NT2/D1 (cell line): ENCODE measurements around the gene KCNK16.

ENCODE experiments used
- DNase-seq: peaks from one replicate; pipeline ENCODE4 v3.0.0-alpha.2; 2011; ENCODE audit warnings: low read depth, low spot score
- H3K27me3 ChIP-seq: 2 replicates; pipeline ENCODE4 v1.6.0; 2011; ENCODE audit warnings: mild to moderate bottlenecking; ENCODE audit not compliant: insufficient read length, insufficient read depth
- H3K36me3 ChIP-seq: 2 replicates; pipeline ENCODE4 v1.6.1; 2011; ENCODE audit warnings: mild to moderate bottlenecking, low read length, mixed read lengths; ENCODE audit not compliant: insufficient read depth, insufficient read length
- H3K4me1 ChIP-seq: 2 replicates; pipeline ENCODE4 v1.5.1; 2011; ENCODE audit not compliant: insufficient read depth, insufficient read length
- H3K4me3 ChIP-seq: 2 replicates; pipeline ENCODE4 v1.5.1; 2011; ENCODE audit warnings: low read depth; ENCODE audit not compliant: insufficient read length
- H3K9ac ChIP-seq: 2 replicates; pipeline ENCODE4 v1.6.0; 2011; ENCODE audit warnings: low read depth; ENCODE audit not compliant: insufficient read length
- H3K9me3 ChIP-seq: 2 replicates; pipeline ENCODE4 v1.5.1; 2011; ENCODE audit warnings: mild to moderate bottlenecking, low read length; ENCODE audit not compliant: insufficient read depth
- SUZ12 ChIP-seq: IDR thresholded peaks from 2 replicates; pipeline ENCODE4 v1.6.1; 2011; ENCODE audit not compliant: insufficient read length, insufficient read depth; ENCODE audit errors: extremely low read depth
- YY1 ChIP-seq: IDR thresholded peaks from 2 replicates; pipeline ENCODE4 v1.6.1; 2011; ENCODE audit not compliant: insufficient read length, insufficient read depth
- ZNF274 ChIP-seq: IDR thresholded peaks from 2 replicates; pipeline ENCODE4 v1.6.1; 2011; ENCODE audit warnings: mild to moderate bottlenecking, low read depth, low read length

Gene KCNK16

GRCh38 chr6:39322306-39322850 is at the start of gene KCNK16:
TSS of gene KCNK16 (minus strand) at chr6:39322702. CDS start at chr6:39322540, 162 bp downstream.
- no peak for DNase-seq
- Histone ChIP-seq H3K36me3 (no peaks in the 10 kb centered on the region), H3K4me1 (peaks cover 5% of the 10 kb centered on the region), H3K9me3 (no peaks in the 10 kb centered on the region), H3K4me3 (no peak within 1 kb of the TSS), H3K9ac (no peak within 1 kb of the TSS), H3K27me3 (peaks cover 3% of the 10 kb centered on the region)
- TF ChIP-seq SUZ12 (no peak), ZNF274 (no peak), YY1 (no peak)

DNA sequence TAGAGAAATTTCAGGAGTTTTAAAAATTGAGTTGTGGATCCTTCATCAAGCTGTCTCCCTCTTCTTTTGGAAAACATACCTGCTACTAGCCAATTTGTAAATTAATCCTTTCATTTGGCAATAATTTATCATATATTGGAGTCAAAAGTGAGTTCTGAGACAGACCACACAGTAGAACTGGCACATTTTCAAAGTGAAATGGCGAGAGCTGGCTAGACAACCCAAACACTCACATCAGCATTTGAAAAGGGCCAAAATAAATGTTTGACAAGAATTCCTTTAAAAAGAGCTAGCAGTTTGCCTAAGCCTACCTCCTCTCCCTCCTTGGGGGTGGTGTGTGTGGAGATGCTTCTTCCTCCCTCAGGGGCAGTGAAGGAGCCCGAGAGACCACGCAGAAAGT is 47.9 kb upstream of the KCNK16 start:
- H3K36me3 ChIP-seq, result no peaks in the 10 kb centered on the region
- TF ChIP-seq YY1 (no peak), ZNF274 (no peak), SUZ12 (no peak)
- no peaks in the 10 kb centered on the region for H3K4me1 ChIP-seq
- no peak for DNase-seq
- H3K4me3 ChIP-seq, result no peak overlapping the region
- H3K9me3 ChIP-seq, result no peaks in the 10 kb centered on the region; the same call in 1 of the 2 replicates
- no peak overlapping the region for H3K9ac ChIP-seq
- no peaks in the 10 kb centered on the region for H3K27me3 ChIP-seq

DNA sequence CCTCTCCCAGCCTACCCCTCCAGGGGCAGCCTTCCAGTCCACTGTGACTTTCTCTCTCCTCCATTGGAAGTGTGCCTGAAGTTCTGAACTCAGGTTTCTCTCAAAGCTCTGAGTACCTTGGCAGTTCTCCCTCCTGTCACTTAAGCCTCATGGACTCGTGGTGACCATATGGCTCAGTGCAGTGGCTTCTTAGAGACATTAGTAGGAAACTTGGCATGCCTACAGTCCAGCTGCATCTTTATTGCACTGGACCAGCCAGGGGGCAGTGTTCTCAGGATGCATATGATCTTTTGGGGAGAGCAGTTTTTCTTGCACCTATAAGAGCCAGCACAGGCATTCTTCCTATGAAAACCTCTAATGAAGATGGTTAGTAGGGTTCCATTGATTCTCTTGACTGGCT is 47.5 kb upstream of the KCNK16 start:
- no peaks in the 10 kb centered on the region; the same call in 1 of the 2 replicates for H3K9me3 ChIP-seq
- H3K9ac ChIP-seq, result no peak overlapping the region
- no peaks in the 10 kb centered on the region for H3K27me3 ChIP-seq
- H3K4me3 ChIP-seq, result no peak overlapping the region
- DNase-seq, result no peak
- TF ChIP-seq SUZ12 (no peak), ZNF274 (no peak), YY1 (no peak)
- H3K36me3 ChIP-seq, result no peaks in the 10 kb centered on the region
- H3K4me1 ChIP-seq, result no peaks in the 10 kb centered on the region

GRCh38 chr6:39367700-39368099 is 45.2 kb upstream of the KCNK16 start:
- no peaks in the 10 kb centered on the region for H3K4me1 ChIP-seq
- no peak for DNase-seq
- H3K4me3 ChIP-seq, result no peak overlapping the region
- H3K9me3 ChIP-seq, result no peaks in the 10 kb centered on the region; the same call in 1 of the 2 replicates
- H3K27me3 ChIP-seq, result no peaks in the 10 kb centered on the region
- TF ChIP-seq SUZ12 (no peak), ZNF274 (no peak)
- H3K36me3 ChIP-seq, result no peaks in the 10 kb centered on the region
- no peak overlapping the region for H3K9ac ChIP-seq

- H3K9ac ChIP-seq, result no peak overlapping the region
- no peaks in the 10 kb centered on the region for H3K36me3 ChIP-seq
- H3K27me3 ChIP-seq, result no peaks in the 10 kb centered on the region
- H3K4me1 ChIP-seq, result no peaks in the 10 kb centered on the region
- no peaks in the 10 kb centered on the region; the same call in 1 of the 2 replicates for H3K9me3 ChIP-seq
- no peak overlapping the region for H3K4me3 ChIP-seq
- no peak for TF ChIP-seq ZNF274
- no peak for TF ChIP-seq YY1
- TF ChIP-seq SUZ12, result no peak
- no peak for DNase-seq
These were observed 44.6 kb upstream of the KCNK16 start for GRCh38 chr6:39366931-39367618.

- no peak overlapping the region for H3K9ac ChIP-seq
- H3K36me3 ChIP-seq, result no peaks in the 10 kb centered on the region
- H3K4me1 ChIP-seq, result no peaks in the 10 kb centered on the region
- peaks cover 8% of the 10 kb centered on the region for H3K27me3 ChIP-seq
- H3K9me3 ChIP-seq, result no peaks in the 10 kb centered on the region
- no peak for DNase-seq
- no peak overlapping the region for H3K4me3 ChIP-seq
- TF ChIP-seq SUZ12 (no peak), YY1 (no peak), ZNF274 (no peak)
These were observed 43.0 kb upstream of the KCNK16 start for GRCh38 chr6:39365281-39366074.

DNA sequence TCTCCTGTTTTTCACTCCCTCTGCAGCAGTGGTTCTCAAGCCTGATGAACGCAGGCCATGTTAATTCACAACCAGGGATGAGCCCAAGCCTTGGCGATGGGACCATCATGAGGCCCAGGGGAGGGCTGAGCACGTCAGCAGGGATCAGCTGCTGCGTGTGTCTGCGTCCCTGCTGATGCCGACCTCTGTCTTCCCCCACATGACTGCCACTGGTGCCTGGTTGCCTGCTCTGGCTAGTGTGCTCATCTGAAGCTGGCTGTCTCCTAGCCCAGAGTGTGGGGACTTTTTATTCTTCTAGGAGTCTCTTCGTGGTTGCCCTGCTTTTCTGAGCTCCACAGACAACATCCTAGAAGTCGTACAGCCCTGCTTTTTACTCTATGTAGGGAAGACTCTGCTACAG is 40.8 kb upstream of the KCNK16 start:
- H3K9ac ChIP-seq, result no peak overlapping the region
- no peaks in the 10 kb centered on the region for H3K36me3 ChIP-seq
- H3K4me1 ChIP-seq, result no peaks in the 10 kb centered on the region
- no peak overlapping the region for H3K4me3 ChIP-seq
- H3K9me3 ChIP-seq, result no peaks in the 10 kb centered on the region
- DNase-seq, result no peak
- H3K27me3 ChIP-seq, result peaks cover 8% of the 10 kb centered on the region
- TF ChIP-seq SUZ12 (no peak), YY1 (no peak), ZNF274 (no peak)
